HepG2 (cell line): ENCODE data around the gene HSD3B7. TPM values are rescaled to one million over a fixed set of nuclear protein-coding genes. Genes with fewer than 3 reads are reported as not detected.

ENCODE experiments used
- AHDC1 ChIP-seq: sonication (generic); formaldehyde crosslinking; IDR thresholded peaks from 2 replicates; pipeline ENCODE4 v1.5.1; 2020; ENCODE audit warnings: mild to moderate bottlenecking, missing genetic modification reagents, borderline replicate concordance
- ATF2 ChIP-seq: sonication (generic); formaldehyde crosslinking; IDR thresholded peaks from 2 replicates; pipeline ENCODE4 v1.4.0; 2020; ENCODE audit warnings: missing genetic modification reagents
- DZIP1 ChIP-seq: sonication (generic); formaldehyde crosslinking; IDR thresholded peaks from 2 replicates; pipeline ENCODE4 v1.5.0; 2020; ENCODE audit warnings: mild to moderate bottlenecking, missing genetic modification reagents
- HMG20B ChIP-seq: conservative IDR thresholded peaks from 2 replicates; pipeline ENCODE4 v1.6.1; 2016; ENCODE audit warnings: missing genetic modification reagents, missing compliant biosample characterization
- KAT2B ChIP-seq: fragments of 150-350 bp; IDR thresholded peaks from 2 replicates; pipeline ENCODE4 v1.6.1; 2014; ENCODE audit warnings: low read depth, low read length, borderline replicate concordance
- NFAT5 ChIP-seq: sonication (generic); formaldehyde crosslinking; IDR thresholded peaks from 2 replicates; pipeline ENCODE4 v1.4.0; 2020; ENCODE audit warnings: missing genetic modification reagents
- RELA ChIP-seq: sonication (generic); formaldehyde crosslinking; IDR thresholded peaks from 2 replicates; pipeline ENCODE4 v1.4.0; 2020; ENCODE audit warnings: missing genetic modification reagents
- SATB2 ChIP-seq: sonication (generic); formaldehyde crosslinking; IDR thresholded peaks from 2 replicates; pipeline ENCODE4 v1.5.0; 2020; ENCODE audit warnings: missing genetic modification reagents
- SIX4 ChIP-seq: sonication (generic); formaldehyde crosslinking; IDR thresholded peaks from 2 replicates; pipeline ENCODE4 v1.4.0; 2020; ENCODE audit warnings: missing genetic modification reagents
- TBX2 ChIP-seq: sonication (generic); formaldehyde crosslinking; IDR thresholded peaks from 2 replicates; pipeline ENCODE4 v1.5.0; 2020; ENCODE audit warnings: missing genetic modification reagents, mild to moderate bottlenecking, borderline replicate concordance
- ZNF180 ChIP-seq: sonication (generic); formaldehyde crosslinking; IDR thresholded peaks from 2 replicates; pipeline ENCODE4 v1.4.0; 2020; ENCODE audit warnings: low read depth, missing genetic modification reagents, borderline replicate concordance
- ZNF460 ChIP-seq: sonication (generic); formaldehyde crosslinking; IDR thresholded peaks from 2 replicates; pipeline ENCODE4 v1.5.1; 2020; ENCODE audit warnings: missing genetic modification reagents, mild to moderate bottlenecking, borderline replicate concordance
- ZNF513 ChIP-seq: sonication (generic); formaldehyde crosslinking; conservative IDR thresholded peaks from 2 replicates; pipeline ENCODE4 v1.5.0; 2020; ENCODE audit warnings: missing genetic modification reagents
- polyA plus RNA-seq, 8 experiments: library from polyadenylated mRNA; depleted of rRNA in 3 of 8; stranded (reverse) in 7 of 8; unstranded in 1 of 8; fragments of >200 nt; fragmentation: Illumina TruSeq in 4 of 8; extraction: Trizol in 4 of 8; gene quantifications; 2 replicates each; pipeline versions ENCODE4 v1.2.1 to v1.2.3, GENCODE V29; 2011 to 2016; ENCODE audit warnings: low read depth in 4 of 8, missing spikeins in 1 of 8, mixed read lengths in 1 of 8; ENCODE audit not compliant: insufficient read depth in 1 of 8
- total RNA-seq, 5 experiments: library from RNA; depleted of rRNA; stranded (reverse); fragments of >200 nt; fragmentation: Illumina TruSeq; extraction: Trizol; gene quantifications; 2 replicates each; pipeline ENCODE4 v1.2.3, GENCODE V29; 2016; ENCODE audit warnings: low read depth in 1 of 5

HSD3B7 gene
- total and polyA plus RNA-seq, 2 of the 13 experiments (the other 11 are each of a cell fraction or from before 2014, with no cell fraction given), result 32.9 to 69.7 TPM

GRCh38 chr16:30953111-30953510 is 31.9 kb upstream of the HSD3B7 start (continued):
- no peak for TF ChIP-seq AHDC1 (CRISPR knock-in tag)
- TF ChIP-seq ZNF460 (CRISPR knock-in tag), result no peak
- no peak for TF ChIP-seq KAT2B
- no peak for TF ChIP-seq SIX4 (CRISPR knock-in tag)
- TF ChIP-seq RELA (CRISPR knock-in tag), result no peak
- TF ChIP-seq ATF2 (CRISPR knock-in tag), result no peak
- no peak for TF ChIP-seq NFAT5 (CRISPR knock-in tag)
- no peak for TF ChIP-seq TBX2 (CRISPR knock-in tag)
- no peak for TF ChIP-seq ZNF180 (CRISPR knock-in tag)
- TF ChIP-seq DZIP1, result peak; percentile 6; the same call in 1 of the 2 replicates
- no peak for TF ChIP-seq SATB2
- no peak for TF ChIP-seq ZNF513 (CRISPR knock-in tag)
- TF ChIP-seq HMG20B (CRISPR knock-in tag), result no peak
